GM19395 (cell line): Measurements from ENCODE around the gene CNTFR.
A peak's percentile ranks its signal among the peaks of the same experiment; 100 is the strongest.

Source experiments
- ATAC-seq: cut with Tn5 transposase; IDR thresholded peaks from one replicate; pipeline ENCODE4 v1.9.1; 2021; ENCODE audit warnings: mild to moderate bottlenecking, moderate library complexity; ENCODE audit not compliant: unreplicated experiment

CNTFR gene

GRCh38 chr9:34620061-34620994, 30.8 kb upstream of the CNTFR start, which contains the start of gene DCTN3:
TSS of gene DCTN3 (minus strand) at chr9:34620495. CDS start at chr9:34620464, 31 bp downstream.
- peak; percentile 98 for ATAC-seq

DNA sequence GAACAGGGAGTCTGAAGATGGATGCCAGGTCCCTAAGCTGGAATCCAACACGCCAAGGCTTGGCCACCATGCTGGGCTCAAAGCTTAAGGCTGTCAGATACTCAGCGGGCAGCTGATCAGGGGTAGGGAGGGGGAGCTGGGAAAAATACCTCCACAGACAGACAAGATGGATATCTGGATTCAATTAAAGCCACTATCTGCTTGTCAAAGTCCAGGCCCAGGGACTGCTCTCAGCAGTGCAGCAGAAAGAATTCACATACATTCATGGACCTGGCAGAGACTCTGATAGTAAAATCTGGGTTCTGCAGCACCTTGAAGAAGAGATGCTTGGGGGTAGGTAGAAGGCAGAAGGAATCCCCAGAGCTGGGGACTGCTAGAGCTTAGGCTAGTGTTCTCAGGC, 25.6 kb upstream of the CNTFR start:
- no peak for ATAC-seq

GRCh38 chr9:34612788-34613390, 23.4 kb upstream of the CNTFR start:
- ATAC-seq = no peak

- peak; percentile 81 for ATAC-seq
Observed at GRCh38 chr9:34611811-34612787, 22.6 kb upstream of the CNTFR start, which contains the start of gene RPP25L. TSS of gene RPP25L (minus strand) at chr9:34612097. CDS start at chr9:34611296, 801 bp downstream.

GRCh38 chr9:34611251-34611810, 21.8 kb upstream of the CNTFR start:
- ATAC-seq = peak; percentile 3

GRCh38 chr9:34610434-34611206, 21.1 kb upstream of the CNTFR start:
- no peak for ATAC-seq

- no peak for ATAC-seq
Observed at GRCh38 chr9:34607331-34607730, 17.8 kb upstream of the CNTFR start.

DNA sequence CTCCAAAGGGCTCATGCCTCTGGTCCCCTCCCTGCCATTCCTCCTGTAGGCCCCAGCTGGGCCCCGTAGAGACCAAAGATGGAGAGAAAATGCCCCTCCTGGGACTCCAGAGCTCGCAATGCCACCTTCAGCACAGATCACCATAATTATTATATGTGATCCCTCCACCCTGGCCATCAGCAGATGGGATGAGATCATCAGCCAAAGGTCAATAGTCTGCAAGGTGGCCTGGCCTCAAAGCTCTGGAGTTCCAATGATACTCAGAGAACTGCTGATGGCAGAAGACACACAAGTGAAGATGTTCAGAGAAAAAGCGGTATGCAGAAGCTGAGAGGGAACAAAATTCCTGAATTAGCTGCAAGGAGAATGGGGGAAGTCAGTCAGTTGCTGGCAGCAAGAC, 17.4 kb upstream of the CNTFR start:
- no peak for ATAC-seq

GRCh38 chr9:34606190-34606589, 16.7 kb upstream of the CNTFR start:
- ATAC-seq = no peak

- no peak for ATAC-seq
Observed at GRCh38 chr9:34603610-34604231, 14.2 kb upstream of the CNTFR start.

DNA sequence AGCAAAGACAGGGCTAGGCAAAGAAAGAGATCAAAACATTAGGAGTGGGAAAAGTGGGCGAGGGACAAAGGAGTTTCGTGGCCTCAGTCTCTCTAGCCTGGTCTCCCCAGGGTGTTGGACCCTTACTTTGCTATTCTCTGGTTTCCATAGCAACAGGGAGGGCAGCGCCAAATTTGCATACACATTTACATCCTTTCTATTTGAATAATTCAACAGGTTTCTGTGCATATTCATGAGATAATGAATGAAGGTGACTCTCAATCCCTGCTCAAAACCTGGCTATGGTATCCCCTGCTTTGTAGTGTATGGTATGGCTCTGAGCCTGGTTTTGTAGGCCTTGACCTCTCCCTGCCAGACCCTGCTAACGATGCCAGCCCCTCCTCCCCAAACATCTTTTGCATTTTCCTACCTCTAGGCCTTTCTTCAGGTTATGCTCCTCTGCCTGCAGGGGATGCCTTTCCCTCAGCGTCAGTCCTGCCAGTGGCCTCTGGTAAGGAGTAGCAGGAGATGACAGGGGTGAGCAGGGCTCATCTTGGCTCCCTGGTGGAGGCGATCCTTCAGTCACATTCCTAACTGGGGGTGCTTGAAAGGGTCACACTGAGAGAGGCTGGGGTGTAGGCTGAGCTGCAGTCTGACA, 12.5 kb upstream of the CNTFR start:
- ATAC-seq = no peak

GRCh38 chr9:34600908-34601307, 11.4 kb upstream of the CNTFR start:
- ATAC-seq = no peak

DNA sequence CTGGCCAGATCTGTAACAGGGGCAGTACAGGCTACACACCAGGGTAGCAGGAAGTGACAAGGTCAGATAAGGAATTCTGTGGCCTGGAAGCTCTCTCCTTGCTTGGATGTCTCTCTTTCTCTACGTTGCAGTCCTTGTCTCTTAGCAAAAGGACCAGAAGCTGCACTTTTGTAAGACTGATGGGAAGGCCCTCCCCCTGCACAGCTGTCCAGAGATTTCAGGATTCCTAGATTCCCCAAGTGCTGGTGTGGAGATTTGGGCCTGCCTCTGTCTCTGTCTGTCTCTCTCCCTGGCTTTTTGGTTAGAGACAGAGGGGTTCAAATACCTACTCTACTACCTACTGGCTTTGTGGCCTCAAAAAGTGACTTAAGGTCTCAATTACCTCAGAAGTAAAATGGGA, 10.0 kb upstream of the CNTFR start:
- ATAC-seq = no peak

- ATAC-seq = no peak
Observed at GRCh38 chr9:34594177-34594576, 4.7 kb upstream of the CNTFR start.

GRCh38 chr9:34592895-34593601, 3.5 kb upstream of the CNTFR start:
- ATAC-seq = no peak

DNA sequence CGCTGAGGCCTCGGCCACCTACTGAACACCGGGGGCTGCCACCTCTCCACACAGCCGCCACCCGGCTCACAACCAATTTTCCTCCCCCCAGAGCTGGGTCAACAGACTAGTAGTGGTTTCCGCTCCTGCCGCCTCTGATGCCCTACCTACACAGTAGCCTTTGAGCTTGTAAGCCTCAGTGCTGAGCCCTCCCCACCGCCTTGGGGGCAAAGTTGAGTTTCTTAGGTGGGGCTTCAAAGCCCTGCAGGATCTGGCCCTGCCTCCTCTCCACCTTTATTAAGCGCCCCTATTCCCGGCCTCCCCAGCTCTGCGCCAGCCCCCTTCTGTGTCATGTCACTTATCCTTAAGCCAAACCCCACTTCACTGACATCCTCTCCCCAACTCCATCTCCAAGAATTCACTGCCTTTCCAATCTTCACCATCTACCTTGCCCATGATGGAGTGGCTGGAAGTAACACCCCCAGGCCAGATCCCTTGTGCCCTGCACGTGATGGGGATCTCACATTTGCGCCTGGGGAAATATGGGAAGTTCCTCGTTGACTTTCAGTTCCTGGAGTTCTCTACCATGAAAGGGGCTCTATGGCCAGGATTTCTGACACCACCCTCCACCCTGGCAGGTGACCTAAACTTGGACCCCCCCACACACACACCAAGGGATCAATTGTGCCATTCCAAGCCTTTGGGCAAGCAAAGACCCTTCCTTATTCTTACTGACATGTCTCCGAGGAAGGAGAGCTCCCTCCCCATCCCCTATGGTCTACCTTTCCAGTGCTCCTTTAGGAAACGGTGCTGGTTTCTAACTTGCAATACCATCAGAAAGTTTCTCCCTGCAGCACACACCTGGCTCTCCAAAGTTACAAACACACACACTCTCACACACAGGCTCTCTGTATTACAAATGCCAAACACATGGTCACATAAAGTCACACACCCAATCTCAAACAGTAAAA, 2.7 kb upstream of the CNTFR start:
- no peak for ATAC-seq

DNA sequence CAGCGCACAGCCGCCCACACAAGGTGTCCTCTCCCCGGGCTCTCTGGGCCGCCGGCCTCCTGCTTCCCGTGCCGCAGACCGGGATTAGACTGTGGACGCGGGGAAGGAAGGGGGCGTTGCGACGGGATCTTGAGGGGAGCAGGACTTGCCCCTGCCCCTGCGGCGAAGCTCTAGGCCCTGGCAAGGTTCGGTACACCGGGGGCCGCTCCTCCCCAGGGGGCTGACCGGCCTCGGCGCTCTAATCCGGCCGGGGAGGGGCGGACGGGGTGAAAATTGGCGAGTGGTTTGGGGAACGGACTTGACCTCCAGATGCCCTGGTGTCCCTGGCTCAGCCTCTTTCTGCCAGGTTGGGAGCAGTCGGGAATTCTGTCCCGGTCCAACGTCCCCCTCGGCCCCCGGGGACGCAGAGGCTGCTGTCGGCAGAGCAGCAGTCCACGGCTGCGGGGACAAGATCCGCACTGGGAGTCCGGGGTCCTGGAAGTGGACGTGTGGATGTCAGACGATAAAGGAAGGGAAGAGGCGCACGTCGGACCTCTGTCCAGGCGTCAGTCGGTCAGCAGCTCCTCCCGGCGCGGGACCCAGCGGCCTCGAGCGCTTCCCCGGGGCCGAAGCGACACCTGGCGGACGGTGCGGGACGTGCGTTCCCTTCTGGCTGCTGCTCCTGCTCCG, 1.9 kb upstream of the CNTFR start:
- no peak for ATAC-seq
